DMS153 treated with DMSO at 0.1 percent for 48 hours (cell line): ENCODE results near the gene RRAS2.
A peak's percentile ranks its signal among the peaks of the same experiment; 100 is the strongest.
"Not testable (repeated sequence)": the region's sequence is repeated elsewhere in the genome, so short reads cannot be mapped to it uniquely, and the experiment has no call there.

Source experiments
- DNase-seq: peaks from one replicate; lab custom pipeline; 2025; ENCODE audit not compliant: unreplicated experiment; lab: John Stamatoyannopoulos, UW

The RRAS2 gene

GRCh38 chr11:14308897-14309387, 50.0 kb downstream of the RRAS2 start:
- DNase-seq, result no peak

- peak; percentile 5 for DNase-seq
Observed at GRCh38 chr11:14308114-14308896, 50.7 kb downstream of the RRAS2 start.

- DNase-seq, result no peak
Observed at GRCh38 chr11:14306481-14306880, 52.5 kb downstream of the RRAS2 start.

- no peak for DNase-seq
Observed at GRCh38 chr11:14305649-14306048, 53.3 kb downstream of the RRAS2 start.

GRCh38 chr11:14304601-14305000, 54.4 kb downstream of the RRAS2 start:
- no peak for DNase-seq

- peak; percentile 50 for DNase-seq
Observed at GRCh38 chr11:14300661-14301304, 58.2 kb downstream of the RRAS2 start.

- no peak for DNase-seq
Observed at GRCh38 chr11:14299921-14300320, 59.1 kb downstream of the RRAS2 start.

GRCh38 chr11:14290422-14290821, 68.6 kb downstream of the RRAS2 start:
- DNase-seq, result no peak

- no peak for DNase-seq
Observed at GRCh38 chr11:14288189-14288935, 70.6 kb downstream of the RRAS2 start.

GRCh38 chr11:14278869-14279268, 80.1 kb downstream of the RRAS2 start:
- DNase-seq, result not testable (repeated sequence)

GRCh38 chr11:14275076-14275475, 83.9 kb downstream of the RRAS2 start:
- no peak for DNase-seq

GRCh38 chr11:14273895-14274294, 85.1 kb downstream of the RRAS2 start:
- no peak for DNase-seq

GRCh38 chr11:14270690-14271542, 88.1 kb downstream of the RRAS2 start:
- no peak for DNase-seq

GRCh38 chr11:14269692-14270573, 89.0 kb downstream of the RRAS2 start:
- no peak for DNase-seq

GRCh38 chr11:14267861-14268635, 90.9 kb downstream of the RRAS2 start:
- DNase-seq, result no peak

GRCh38 chr11:14266622-14267021, 92.4 kb downstream of the RRAS2 start:
- no peak for DNase-seq

- no peak for DNase-seq
Observed at GRCh38 chr11:14264966-14265365, 94.0 kb downstream of the RRAS2 start.

GRCh38 chr11:14262271-14262846, 96.6 kb downstream of the RRAS2 start:
- DNase-seq, result no peak

GRCh38 chr11:14261066-14261465, 97.9 kb downstream of the RRAS2 start:
- no peak for DNase-seq
